Coronary artery (tissue), 2 donors: Measurements from ENCODE around the gene IFT20.

Experiments
- DNase-seq: peaks from one replicate; pipeline ENCODE4 v3.0.0-alpha.2; 2017; ENCODE audit warnings: low spot score
- H3K27ac ChIP-seq, 2 donors: fragments of 200-600 bp; sonication (generic); one replicate each; pipeline ENCODE4 v1.5.1; 2016 to 2019
- H3K4me3 ChIP-seq: fragments of 200-600 bp; sonication (generic); 2 replicates; pipeline ENCODE4 v1.5.1; 2016; ENCODE audit warnings: mild to moderate bottlenecking, moderate library complexity
- CTCF ChIP-seq: fragments of 200-600 bp; sonication (generic); IDR thresholded peaks from one replicate; pipeline ENCODE4 v1.5.1; 2019; ENCODE audit warnings: antibody characterized with exemption

Gene IFT20

GRCh38 chr17:28335201-28335958 lies at the start of gene IFT20, which contains the start of gene TNFAIP1:
TSS of gene IFT20 (minus strand) at chr17:28335472. CDS start at chr17:28331985, 3,487 bp downstream.
TSS of gene TNFAIP1 (plus strand) at chr17:28335761. CDS start at chr17:28339522, 3,761 bp downstream.
- peak; percentile 100 for DNase-seq
- peak within 1 kb of the TSS; percentile 96 to 97 for H3K27ac ChIP-seq
- H3K4me3 ChIP-seq, result peak within 1 kb of the TSS; percentile 96
- TF ChIP-seq CTCF, result no peak

- TF ChIP-seq CTCF, result no peak
- H3K4me3 ChIP-seq, result peak overlapping the region; percentile 65
- no peak for DNase-seq
- H3K27ac ChIP-seq, result no peak overlapping the region
These were observed 49.7 kb upstream of the IFT20 start for GRCh38 chr17:28385037-28385400.

- Histone ChIP-seq H3K4me3 (peak overlapping the region; percentile 65), H3K27ac (no peak overlapping the region)
- no peak for TF ChIP-seq CTCF
- DNase-seq, result no peak
These were observed 49.2 kb upstream of the IFT20 start for GRCh38 chr17:28384281-28385036.

- Histone ChIP-seq H3K27ac (no peak overlapping the region), H3K4me3 (no peak overlapping the region)
- no peak for DNase-seq
- TF ChIP-seq CTCF, result no peak
These were observed 46.0 kb upstream of the IFT20 start for GRCh38 chr17:28381141-28381825.

GRCh38 chr17:28379814-28380801 lies 44.8 kb upstream of the IFT20 start:
- DNase-seq, result no peak
- Histone ChIP-seq H3K27ac (no peak overlapping the region), H3K4me3 (no peak overlapping the region)
- no peak for TF ChIP-seq CTCF

- TF ChIP-seq CTCF, result no peak
- Histone ChIP-seq H3K4me3 (peak overlapping the region; percentile 82), H3K27ac (no peak overlapping the region)
- DNase-seq, result no peak
These were observed 37.6 kb upstream of the IFT20 start for GRCh38 chr17:28372945-28373274.
